Nephron (organoid): Measurements from ENCODE around the gene DNAH5.

Source experiments
- H3K27ac Mint-ChIP-seq, 3 experiments: 2 replicates each; pipeline ENCODE4 v1.8.0; 2020; ENCODE audit warnings: mixed read lengths in 3 of 3, mild to moderate bottlenecking in 2 of 3, moderate library complexity in 1 of 3
- H3K27me3 Mint-ChIP-seq: 2 replicates; pipeline ENCODE4 v1.8.0; 2021; ENCODE audit warnings: low read depth, mild to moderate bottlenecking, moderate library complexity, mixed read lengths
- H3K36me3 Mint-ChIP-seq: 2 replicates; pipeline ENCODE4 v1.8.0; 2020; ENCODE audit warnings: low read depth, mixed read lengths
- H3K4me1 Mint-ChIP-seq: 2 replicates; pipeline ENCODE4 v1.8.0; 2020; ENCODE audit warnings: mixed read lengths
- H3K4me3 Mint-ChIP-seq, 3 experiments: 2 replicates each; pipeline ENCODE4 v1.8.0; 2020; ENCODE audit warnings: mild to moderate bottlenecking in 3 of 3, mixed read lengths in 3 of 3, moderate library complexity in 2 of 3
- H3K9me3 Mint-ChIP-seq: 2 replicates; pipeline ENCODE4 v1.8.0; 2020; ENCODE audit warnings: mixed read lengths
- CTCF ChIP-seq, 3 experiments: fragments of 200-600 bp; sonication (generic); IDR thresholded peaks; one replicate each; pipeline ENCODE4 v1.5.0; 2021; ENCODE audit warnings: antibody characterized with exemption in 3 of 3; ENCODE audit not compliant: unreplicated experiment in 3 of 3

Gene DNAH5

GRCh38 chr5:13785781-13786415 is 158.6 kb downstream of the DNAH5 start:
- no peak for TF ChIP-seq CTCF (IDR thresholded peaks at IDR 0.05; ENCODE audit: unreplicated experiment in 3 of 3)
- H3K4me1 Mint-ChIP-seq = no peaks in the 10 kb centered on the region
- no peak overlapping the region for H3K4me3 Mint-ChIP-seq
- H3K9me3 Mint-ChIP-seq = no peaks in the 10 kb centered on the region
- H3K27ac Mint-ChIP-seq = no peak overlapping the region
- no peaks in the 10 kb centered on the region for H3K27me3 Mint-ChIP-seq
- H3K36me3 Mint-ChIP-seq = no peaks in the 10 kb centered on the region

- peak overlapping the region in 1 of 3 experiments; percentile 65 for H3K27ac Mint-ChIP-seq
- H3K36me3 Mint-ChIP-seq = no peaks in the 10 kb centered on the region
- H3K4me3 Mint-ChIP-seq = no peak overlapping the region
- no peak for TF ChIP-seq CTCF (IDR thresholded peaks at IDR 0.05; ENCODE audit: unreplicated experiment in 3 of 3)
- no peaks in the 10 kb centered on the region for H3K9me3 Mint-ChIP-seq
- no peaks in the 10 kb centered on the region for H3K4me1 Mint-ChIP-seq
- no peaks in the 10 kb centered on the region for H3K27me3 Mint-ChIP-seq
Observed at GRCh38 chr5:13783726-13784125, 160.8 kb downstream of the DNAH5 start.

GRCh38 chr5:13780081-13780480 is 164.4 kb downstream of the DNAH5 start:
- H3K36me3 Mint-ChIP-seq = no peaks in the 10 kb centered on the region

GRCh38 chr5:13773649-13774048 is 170.8 kb downstream of the DNAH5 start:
- no peak for TF ChIP-seq CTCF (IDR thresholded peaks at IDR 0.05; ENCODE audit: unreplicated experiment in 3 of 3)
- Mint-ChIP-seq H3K9me3 (no peaks in the 10 kb centered on the region), H3K27ac (no peak overlapping the region), H3K4me3 (no peak overlapping the region), H3K4me1 (no peaks in the 10 kb centered on the region), H3K27me3 (peaks cover 5% of the 10 kb centered on the region), H3K36me3 (no peaks in the 10 kb centered on the region)

More at GRCh38 chr5:13780081-13780480, 164.4 kb downstream of the DNAH5 start:
- no peaks in the 10 kb centered on the region for H3K9me3 Mint-ChIP-seq
- H3K4me1 Mint-ChIP-seq = no peaks in the 10 kb centered on the region
- no peak overlapping the region for H3K4me3 Mint-ChIP-seq
- H3K27ac Mint-ChIP-seq = no peak overlapping the region
- H3K27me3 Mint-ChIP-seq = no peaks in the 10 kb centered on the region
- TF ChIP-seq CTCF (IDR thresholded peaks at IDR 0.05; ENCODE audit: unreplicated experiment in 3 of 3) = no peak

- no peaks in the 10 kb centered on the region for H3K4me1 Mint-ChIP-seq
- no peak overlapping the region for H3K4me3 Mint-ChIP-seq
- H3K9me3 Mint-ChIP-seq = no peaks in the 10 kb centered on the region
- no peak for TF ChIP-seq CTCF (IDR thresholded peaks at IDR 0.05; ENCODE audit: unreplicated experiment in 3 of 3)
- H3K27ac Mint-ChIP-seq = no peak overlapping the region
- H3K36me3 Mint-ChIP-seq = no peaks in the 10 kb centered on the region
- H3K27me3 Mint-ChIP-seq = peaks cover 5% of the 10 kb centered on the region
Observed at GRCh38 chr5:13771011-13771571, 173.4 kb downstream of the DNAH5 start.

GRCh38 chr5:13766236-13766635 is 178.3 kb downstream of the DNAH5 start:
- no peak overlapping the region for H3K4me3 Mint-ChIP-seq
- no peak for TF ChIP-seq CTCF (IDR thresholded peaks at IDR 0.05; ENCODE audit: unreplicated experiment in 3 of 3)
- H3K36me3 Mint-ChIP-seq = no peaks in the 10 kb centered on the region
- peaks cover 1% of the 10 kb centered on the region for H3K27me3 Mint-ChIP-seq
- H3K9me3 Mint-ChIP-seq = no peaks in the 10 kb centered on the region
- H3K27ac Mint-ChIP-seq = no peak overlapping the region
- no peaks in the 10 kb centered on the region for H3K4me1 Mint-ChIP-seq
